ENCODE data around the gene REC8. TPM values are rescaled to one million over a fixed set of nuclear protein-coding genes. Genes with fewer than 3 reads are reported as not detected.

The REC8 gene
- total and polyA plus RNA-seq, 2 of the 13 experiments (the other 11 are each of a cell fraction or from before 2014, with no cell fraction given), result 3.4 to 14.7 TPM

DNA sequence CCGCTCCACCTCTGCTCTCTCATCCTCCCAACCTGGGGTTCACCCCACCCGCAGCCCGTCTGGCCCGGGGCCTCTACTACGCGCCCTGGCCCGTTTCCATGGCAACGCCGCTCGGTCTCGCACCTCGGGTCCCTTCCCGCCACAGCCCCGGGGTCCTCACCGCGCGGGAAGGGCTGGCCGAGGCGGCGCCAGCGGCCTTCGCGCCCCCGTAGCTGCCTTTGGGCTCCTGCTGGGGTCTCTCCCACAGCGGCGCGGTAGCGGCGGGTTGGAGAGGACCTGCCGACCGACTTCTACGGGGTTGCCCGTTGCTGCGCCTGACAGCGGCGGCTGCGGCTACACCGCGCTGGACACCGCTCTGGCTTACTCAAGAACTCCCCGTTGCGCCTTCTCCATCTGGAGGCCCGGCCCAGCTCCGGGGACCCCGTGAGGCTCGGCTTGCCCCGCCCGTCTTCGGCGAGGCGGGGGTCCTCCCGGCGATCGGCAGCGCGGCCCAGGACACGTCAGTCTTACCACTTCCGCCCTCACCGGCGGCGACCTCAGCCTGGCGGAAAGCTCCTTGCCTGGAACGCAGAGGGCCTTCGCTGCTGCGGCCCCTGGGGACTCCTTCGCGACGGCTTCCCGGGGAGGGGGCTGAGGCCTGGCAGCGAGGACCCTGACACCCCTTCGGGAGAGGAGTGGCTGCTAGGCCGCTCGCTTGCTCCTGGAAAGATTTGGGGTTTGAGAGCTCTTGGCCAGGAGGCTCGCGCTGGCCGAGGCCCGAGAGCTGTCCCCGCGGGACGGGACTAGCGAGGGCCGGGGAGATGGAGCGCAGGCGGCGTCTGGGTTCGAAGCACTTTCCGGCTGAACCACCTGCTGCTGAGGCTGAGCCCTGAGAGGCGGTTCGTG lies 23.5 kb downstream of the REC8 start, which contains the start of gene TM9SF1 (continued):
- TF ChIP-seq, protein P1, sequence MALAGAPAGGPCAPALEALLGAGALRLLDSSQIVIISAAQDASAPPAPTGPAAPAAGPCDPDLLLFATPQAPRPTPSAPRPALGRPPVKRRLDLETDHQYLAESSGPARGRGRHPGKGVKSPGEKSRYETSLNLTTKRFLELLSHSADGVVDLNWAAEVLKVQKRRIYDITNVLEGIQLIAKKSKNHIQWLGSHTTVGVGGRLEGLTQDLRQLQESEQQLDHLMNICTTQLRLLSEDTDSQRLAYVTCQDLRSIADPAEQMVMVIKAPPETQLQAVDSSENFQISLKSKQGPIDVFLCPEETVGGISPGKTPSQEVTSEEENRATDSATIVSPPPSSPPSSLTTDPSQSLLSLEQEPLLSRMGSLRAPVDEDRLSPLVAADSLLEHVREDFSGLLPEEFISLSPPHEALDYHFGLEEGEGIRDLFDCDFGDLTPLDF (CRISPR knock-in tag; IDR thresholded peaks at IDR 0.05), result peak; percentile 96
- TF ChIP-seq, protein P2, sequence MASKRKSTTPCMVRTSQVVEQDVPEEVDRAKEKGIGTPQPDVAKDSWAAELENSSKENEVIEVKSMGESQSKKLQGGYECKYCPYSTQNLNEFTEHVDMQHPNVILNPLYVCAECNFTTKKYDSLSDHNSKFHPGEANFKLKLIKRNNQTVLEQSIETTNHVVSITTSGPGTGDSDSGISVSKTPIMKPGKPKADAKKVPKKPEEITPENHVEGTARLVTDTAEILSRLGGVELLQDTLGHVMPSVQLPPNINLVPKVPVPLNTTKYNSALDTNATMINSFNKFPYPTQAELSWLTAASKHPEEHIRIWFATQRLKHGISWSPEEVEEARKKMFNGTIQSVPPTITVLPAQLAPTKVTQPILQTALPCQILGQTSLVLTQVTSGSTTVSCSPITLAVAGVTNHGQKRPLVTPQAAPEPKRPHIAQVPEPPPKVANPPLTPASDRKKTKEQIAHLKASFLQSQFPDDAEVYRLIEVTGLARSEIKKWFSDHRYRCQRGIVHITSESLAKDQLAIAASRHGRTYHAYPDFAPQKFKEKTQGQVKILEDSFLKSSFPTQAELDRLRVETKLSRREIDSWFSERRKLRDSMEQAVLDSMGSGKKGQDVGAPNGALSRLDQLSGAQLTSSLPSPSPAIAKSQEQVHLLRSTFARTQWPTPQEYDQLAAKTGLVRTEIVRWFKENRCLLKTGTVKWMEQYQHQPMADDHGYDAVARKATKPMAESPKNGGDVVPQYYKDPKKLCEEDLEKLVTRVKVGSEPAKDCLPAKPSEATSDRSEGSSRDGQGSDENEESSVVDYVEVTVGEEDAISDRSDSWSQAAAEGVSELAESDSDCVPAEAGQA (IDR thresholded peaks at IDR 0.05; ENCODE audit: low read depth), result peak; percentile 93
- TF ChIP-seq, protein P2 (CRISPR knock-in tag; IDR thresholded peaks at IDR 0.05; ENCODE audit: borderline replicate concordance), result peak; percentile 94
- no peak for TF ChIP-seq MED8 (CRISPR knock-in tag; IDR thresholded peaks at IDR 0.05; ENCODE audit: insufficient replicate concordance)
- TF ChIP-seq, protein P3, sequence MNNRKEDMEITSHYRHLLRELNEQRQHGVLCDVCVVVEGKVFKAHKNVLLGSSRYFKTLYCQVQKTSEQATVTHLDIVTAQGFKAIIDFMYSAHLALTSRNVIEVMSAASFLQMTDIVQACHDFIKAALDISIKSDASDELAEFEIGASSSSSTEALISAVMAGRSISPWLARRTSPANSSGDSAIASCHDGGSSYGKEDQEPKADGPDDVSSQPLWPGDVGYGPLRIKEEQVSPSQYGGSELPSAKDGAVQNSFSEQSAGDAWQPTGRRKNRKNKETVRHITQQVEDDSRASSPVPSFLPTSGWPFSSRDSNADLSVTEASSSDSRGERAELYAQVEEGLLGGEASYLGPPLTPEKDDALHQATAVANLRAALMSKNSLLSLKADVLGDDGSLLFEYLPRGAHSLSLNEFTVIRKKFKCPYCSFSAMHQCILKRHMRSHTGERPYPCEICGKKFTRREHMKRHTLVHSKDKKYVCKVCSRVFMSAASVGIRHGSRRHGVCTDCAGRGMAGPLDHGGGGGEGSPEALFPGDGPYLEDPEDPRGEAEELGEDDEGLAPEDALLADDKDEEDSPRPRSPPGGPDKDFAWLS (CRISPR knock-in tag; IDR thresholded peaks at IDR 0.05; ENCODE audit: borderline replicate concordance), result peak; percentile 97
- TF ChIP-seq ZNF891 (CRISPR knock-in tag; IDR thresholded peaks at IDR 0.05), result peak; percentile 99
- peak; percentile 99 for TF ChIP-seq ZNF781 (CRISPR knock-in tag; IDR thresholded peaks at IDR 0.05; ENCODE audit: borderline replicate concordance, not compliant biosample characterization)
- TF ChIP-seq TMF1 (CRISPR knock-in tag; IDR thresholded peaks at IDR 0.05; ENCODE audit: low read depth), result peak; percentile 99
- no peak for TF ChIP-seq ZNF589 (CRISPR knock-in tag; conservative IDR thresholded peaks at IDR 0.05)
- peak; percentile 99 for TF ChIP-seq KLF12 (CRISPR knock-in tag; IDR thresholded peaks at IDR 0.05; ENCODE audit: borderline replicate concordance)
- peak; percentile 99 for TF ChIP-seq GLI4 (CRISPR knock-in tag; IDR thresholded peaks at IDR 0.05; ENCODE audit: borderline replicate concordance)
- TF ChIP-seq XRCC5 (optimal IDR thresholded peaks at IDR 0.05; ENCODE audit: low read length), result peak; percentile 98
- TF ChIP-seq, protein P4, sequence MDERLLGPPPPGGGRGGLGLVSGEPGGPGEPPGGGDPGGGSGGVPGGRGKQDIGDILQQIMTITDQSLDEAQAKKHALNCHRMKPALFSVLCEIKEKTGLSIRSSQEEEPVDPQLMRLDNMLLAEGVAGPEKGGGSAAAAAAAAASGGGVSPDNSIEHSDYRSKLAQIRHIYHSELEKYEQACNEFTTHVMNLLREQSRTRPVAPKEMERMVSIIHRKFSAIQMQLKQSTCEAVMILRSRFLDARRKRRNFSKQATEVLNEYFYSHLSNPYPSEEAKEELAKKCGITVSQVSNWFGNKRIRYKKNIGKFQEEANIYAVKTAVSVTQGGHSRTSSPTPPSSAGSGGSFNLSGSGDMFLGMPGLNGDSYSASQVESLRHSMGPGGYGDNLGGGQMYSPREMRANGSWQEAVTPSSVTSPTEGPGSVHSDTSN (CRISPR knock-in tag; IDR thresholded peaks at IDR 0.05), result peak; percentile 48
- peak; percentile 90 for TF ChIP-seq FOSL2 (CRISPR knock-in tag; IDR thresholded peaks at IDR 0.05)
- peak; percentile 87 for TF ChIP-seq YY1 (IDR thresholded peaks at IDR 0.05; ENCODE audit: insufficient read depth, insufficient replicate concordance, low read depth, low read length)
- TF ChIP-seq, protein P5, sequence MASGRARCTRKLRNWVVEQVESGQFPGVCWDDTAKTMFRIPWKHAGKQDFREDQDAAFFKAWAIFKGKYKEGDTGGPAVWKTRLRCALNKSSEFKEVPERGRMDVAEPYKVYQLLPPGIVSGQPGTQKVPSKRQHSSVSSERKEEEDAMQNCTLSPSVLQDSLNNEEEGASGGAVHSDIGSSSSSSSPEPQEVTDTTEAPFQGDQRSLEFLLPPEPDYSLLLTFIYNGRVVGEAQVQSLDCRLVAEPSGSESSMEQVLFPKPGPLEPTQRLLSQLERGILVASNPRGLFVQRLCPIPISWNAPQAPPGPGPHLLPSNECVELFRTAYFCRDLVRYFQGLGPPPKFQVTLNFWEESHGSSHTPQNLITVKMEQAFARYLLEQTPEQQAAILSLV (CRISPR knock-in tag; IDR thresholded peaks at IDR 0.05; ENCODE audit: borderline replicate concordance), result peak; percentile 99

Data from HepG2 (cell line).